ENCODE measurements around the gene ANKRD63. TPM values are rescaled to one million over a fixed set of nuclear protein-coding genes. Genes with fewer than 3 reads are reported as not detected.

The ANKRD63 gene
- total and polyA plus RNA-seq, 7 donors = not detected

DNA sequence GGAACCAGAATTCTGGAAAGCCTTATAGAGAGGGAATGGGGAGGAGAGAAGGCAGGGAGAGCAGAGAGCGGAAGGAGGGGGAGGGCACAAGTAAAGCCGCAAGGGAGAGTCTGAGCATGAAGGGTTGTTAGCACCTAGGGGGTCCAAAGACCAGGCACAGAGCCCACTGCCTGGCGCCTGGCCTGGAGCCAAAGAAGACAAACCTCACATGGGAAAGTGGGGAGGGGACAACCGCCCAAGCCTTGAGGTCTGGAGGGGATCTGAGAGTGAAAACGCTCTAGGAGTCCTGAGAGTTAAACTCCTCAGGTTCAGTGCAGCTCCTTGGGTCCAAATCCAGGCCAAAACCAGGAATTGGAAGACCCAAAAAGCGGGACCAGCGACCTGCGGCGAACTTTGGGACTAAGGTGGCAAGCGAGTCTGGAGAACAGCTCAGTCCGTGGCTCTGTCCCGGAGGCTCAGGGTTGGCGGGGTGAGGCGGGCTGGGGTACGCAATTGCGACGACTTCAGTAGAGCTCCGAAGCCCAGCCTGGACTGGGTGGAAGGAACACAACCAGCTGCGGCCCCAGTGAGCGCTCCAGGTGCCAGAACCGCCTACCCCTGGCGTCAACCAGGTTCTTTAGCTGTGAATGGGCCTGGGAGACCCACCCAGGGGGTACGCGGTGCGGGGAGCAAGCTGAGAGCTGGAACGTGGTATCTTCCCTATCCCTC is 39.8 kb upstream of the ANKRD63 start:
- no peaks in the 10 kb centered on the region for H3K27me3 ChIP-seq (ENCODE audit: insufficient read depth in 3 of 3, low read length in 2 of 3)
- H3K4me1 ChIP-seq = peaks cover 22% of the 10 kb centered on the region
- DNase-seq (no peak), ATAC-seq (peak in 2 of 4 donors; percentile 21 to 30)
- peak overlapping the region; percentile 85 for H3K27ac ChIP-seq
- H3K36me3 ChIP-seq (ENCODE audit: insufficient read depth in 1 of 2, low read depth in 1 of 2) = peaks cover 0 to 9% of the 10 kb centered on the region in 2 donors
- peak overlapping the region; percentile 61 for H3K4me3 ChIP-seq
- intact Hi-C loops (cut with DNase I) = loop anchor here (1.0 to 5.0 kb wide), 2 partner anchors 45 to 100 kb away; no protein-coding TSS in a partner anchor
- no peaks in the 10 kb centered on the region for H3K9me3 ChIP-seq
- WGBS, 3 donors = 51 to 52% (median 51%) methylated on average over 26 of the region's 26 CpGs
- no peak for TF ChIP-seq CTCF (IDR thresholded peaks at IDR 0.05)

DNA sequence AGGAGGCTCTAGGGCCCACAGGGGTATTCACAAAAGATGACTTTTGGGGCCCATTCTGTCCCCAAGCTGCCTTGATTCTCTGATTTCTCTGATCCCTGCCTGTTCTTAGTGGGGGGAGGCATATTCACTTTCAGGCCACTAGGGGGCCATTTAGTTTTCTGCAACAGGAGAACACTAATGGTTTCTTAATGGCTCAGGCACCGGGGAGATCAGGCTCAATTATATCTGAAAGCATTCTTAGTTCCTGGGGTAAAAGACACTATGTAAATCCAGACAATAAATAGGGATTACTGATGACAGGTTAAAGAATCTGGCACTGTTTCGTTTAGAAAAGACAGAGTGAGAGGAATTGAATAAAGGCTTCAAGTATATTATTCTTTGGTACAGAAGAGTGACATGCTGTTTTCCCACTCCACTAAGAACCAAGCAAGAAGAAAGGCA is 38.1 kb upstream of the ANKRD63 start:
- ATAC-seq (peak in 2 of 4 donors; percentile 32 to 55), DNase-seq (no peak)
- H3K4me3 ChIP-seq = no peak overlapping the region
- 0 to 3% (median 2%) methylated on average over 2 of the region's 2 CpGs for WGBS, 3 donors
- peak; percentile 90 for TF ChIP-seq CTCF (IDR thresholded peaks at IDR 0.05)
- peaks cover 10% of the 10 kb centered on the region for H3K4me1 ChIP-seq
- intact Hi-C loops (cut with DNase I) = loop anchor here (1.0 to 5.0 kb wide), 2 partner anchors 101 kb away; no protein-coding TSS in a partner anchor
- H3K36me3 ChIP-seq (ENCODE audit: insufficient read depth in 1 of 2, low read depth in 1 of 2) = no peaks in the 10 kb centered on the region
- peak overlapping the region; percentile 64 for H3K27ac ChIP-seq
- H3K27me3 ChIP-seq (ENCODE audit: insufficient read depth in 3 of 3, low read length in 2 of 3) = no peaks in the 10 kb centered on the region
- no peaks in the 10 kb centered on the region for H3K9me3 ChIP-seq

GRCh38 chr15:40320409-40320808 is 37.5 kb upstream of the ANKRD63 start:
- DNase-seq (no peak), ATAC-seq (no peak)
- Histone ChIP-seq H3K27ac (no peak overlapping the region), H3K4me1 (peaks cover 7% of the 10 kb centered on the region), H3K27me3 (ENCODE audit: insufficient read depth in 3 of 3, low read length in 2 of 3) (no peaks in the 10 kb centered on the region), H3K4me3 (no peak overlapping the region), H3K36me3 (ENCODE audit: insufficient read depth in 1 of 2, low read depth in 1 of 2) (no peaks in the 10 kb centered on the region), H3K9me3 (no peaks in the 10 kb centered on the region)
- no peak for TF ChIP-seq CTCF (IDR thresholded peaks at IDR 0.05)
- 88 to 98% (median 96%) methylated on average over 1 of the region's 1 CpG for whole genome bisulfite sequencing, 3 donors
- intact Hi-C loops (cut with DNase I) = loop anchor here (1.0 to 5.0 kb wide), 2 partner anchors 102 kb away; no protein-coding TSS in a partner anchor

DNA sequence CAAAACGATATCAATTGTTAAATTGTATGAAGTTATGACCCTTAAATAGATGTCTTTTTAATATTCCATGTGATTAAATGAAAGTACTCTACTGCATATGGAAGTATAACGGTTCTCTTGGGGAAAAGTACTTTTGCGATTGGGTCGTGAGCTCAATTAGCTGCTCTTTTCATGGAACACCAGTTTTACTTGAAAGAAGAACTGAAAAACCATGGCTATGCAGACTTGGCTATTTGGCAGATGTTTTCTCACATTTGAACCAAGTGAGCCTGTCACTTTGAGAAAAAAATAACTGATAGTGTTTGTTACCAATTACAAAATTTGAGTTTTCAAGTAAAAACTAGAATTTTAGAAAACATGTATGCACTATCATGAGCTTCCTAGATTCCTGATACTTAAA is 34.7 kb upstream of the ANKRD63 start:
- H3K4me1 ChIP-seq = peaks cover 3% of the 10 kb centered on the region
- no peak for DNase-seq
- no peaks in the 10 kb centered on the region for H3K27me3 ChIP-seq (ENCODE audit: insufficient read depth in 3 of 3, low read length in 2 of 3)
- 60 to 76% (median 72%) methylated on average over 4 of the region's 4 CpGs for WGBS, 3 donors
- intact Hi-C loops (cut with DNase I) = no loop called here
- H3K9me3 ChIP-seq = no peaks in the 10 kb centered on the region
- H3K27ac ChIP-seq = no peak overlapping the region
- no peak for TF ChIP-seq CTCF (IDR thresholded peaks at IDR 0.05)
- no peaks in the 10 kb centered on the region for H3K36me3 ChIP-seq (ENCODE audit: insufficient read depth in 1 of 2, low read depth in 1 of 2)
- no peak overlapping the region for H3K4me3 ChIP-seq
- no peak for ATAC-seq
